NT2/D1 (cell line): Measurements from ENCODE around the gene DYDC2.

Experiments used
- DNase-seq: peaks from one replicate; pipeline ENCODE4 v3.0.0-alpha.2; 2011; ENCODE audit warnings: low read depth, low spot score
- H3K27me3 ChIP-seq: 2 replicates; pipeline ENCODE4 v1.6.0; 2011; ENCODE audit warnings: mild to moderate bottlenecking; ENCODE audit not compliant: insufficient read length, insufficient read depth
- H3K36me3 ChIP-seq: 2 replicates; pipeline ENCODE4 v1.6.1; 2011; ENCODE audit warnings: mild to moderate bottlenecking, low read length, mixed read lengths; ENCODE audit not compliant: insufficient read depth, insufficient read length
- H3K4me1 ChIP-seq: 2 replicates; pipeline ENCODE4 v1.5.1; 2011; ENCODE audit not compliant: insufficient read depth, insufficient read length
- H3K4me3 ChIP-seq: 2 replicates; pipeline ENCODE4 v1.5.1; 2011; ENCODE audit warnings: low read depth; ENCODE audit not compliant: insufficient read length
- H3K9ac ChIP-seq: 2 replicates; pipeline ENCODE4 v1.6.0; 2011; ENCODE audit warnings: low read depth; ENCODE audit not compliant: insufficient read length
- H3K9me3 ChIP-seq: 2 replicates; pipeline ENCODE4 v1.5.1; 2011; ENCODE audit warnings: mild to moderate bottlenecking, low read length; ENCODE audit not compliant: insufficient read depth
- SUZ12 ChIP-seq: IDR thresholded peaks from 2 replicates; pipeline ENCODE4 v1.6.1; 2011; ENCODE audit not compliant: insufficient read length, insufficient read depth; ENCODE audit errors: extremely low read depth
- YY1 ChIP-seq: IDR thresholded peaks from 2 replicates; pipeline ENCODE4 v1.6.1; 2011; ENCODE audit not compliant: insufficient read length, insufficient read depth
- ZNF274 ChIP-seq: IDR thresholded peaks from 2 replicates; pipeline ENCODE4 v1.6.1; 2011; ENCODE audit warnings: mild to moderate bottlenecking, low read depth, low read length

The DYDC2 gene

GRCh38 chr10:80322158-80322557, 34.4 kb upstream of the DYDC2 start:
- peaks cover 2% of the 10 kb centered on the region for H3K4me1 ChIP-seq
- no peaks in the 10 kb centered on the region for H3K27me3 ChIP-seq
- DNase-seq: no peak
- H3K36me3 ChIP-seq: no peaks in the 10 kb centered on the region
- H3K9me3 ChIP-seq: no peaks in the 10 kb centered on the region
- H3K4me3 ChIP-seq: no peak overlapping the region
- no peak overlapping the region for H3K9ac ChIP-seq
- TF ChIP-seq ZNF274 (no peak), YY1 (no peak), SUZ12 (no peak)

DNA sequence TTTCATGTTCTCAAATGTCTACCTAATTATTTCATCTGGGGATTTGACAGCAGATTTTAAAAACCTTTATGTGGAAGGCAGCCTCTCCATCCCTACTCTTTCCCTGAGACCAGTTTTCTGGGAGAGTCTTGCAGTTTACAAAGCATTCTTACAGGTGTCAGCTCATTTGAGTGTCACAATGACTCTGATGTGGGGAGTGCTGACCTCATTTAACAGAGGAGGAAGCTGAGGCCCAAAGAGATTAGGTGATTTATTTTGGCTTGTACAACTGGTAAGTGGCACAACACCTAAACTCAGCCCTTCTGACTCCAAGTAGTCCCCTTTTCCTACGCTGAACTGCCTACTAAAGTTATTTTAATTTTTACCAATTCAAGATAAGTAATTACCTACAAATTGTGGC, 33.9 kb upstream of the DYDC2 start:
- H3K4me3 ChIP-seq: no peak overlapping the region
- TF ChIP-seq ZNF274: no peak
- no peak for TF ChIP-seq YY1
- TF ChIP-seq SUZ12: no peak
- no peaks in the 10 kb centered on the region for H3K36me3 ChIP-seq
- no peaks in the 10 kb centered on the region for H3K9me3 ChIP-seq
- H3K4me1 ChIP-seq: peaks cover 2% of the 10 kb centered on the region
- no peaks in the 10 kb centered on the region for H3K27me3 ChIP-seq
- H3K9ac ChIP-seq: no peak overlapping the region
- no peak for DNase-seq

DNA sequence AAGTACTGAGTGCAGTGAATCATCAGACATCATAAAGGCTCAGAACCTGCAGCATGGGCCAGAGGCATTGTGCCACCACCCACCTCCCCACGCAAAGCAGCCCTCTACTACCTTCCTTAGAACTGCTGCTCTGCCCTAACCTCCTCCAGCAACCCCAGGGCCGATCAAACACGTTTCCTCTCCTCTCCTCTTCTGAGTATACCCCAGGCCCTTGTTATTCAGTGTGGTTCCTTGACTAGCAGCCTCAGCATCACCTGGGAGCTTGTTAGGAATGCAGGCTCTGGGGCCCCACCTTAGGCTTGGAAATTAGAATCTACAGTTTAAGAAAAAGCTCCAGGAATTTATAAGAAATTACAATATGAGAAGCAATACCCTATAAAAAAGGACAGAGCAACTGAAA, 33.3 kb upstream of the DYDC2 start:
- TF ChIP-seq ZNF274 (no peak), SUZ12 (no peak), YY1 (no peak)
- Histone ChIP-seq H3K27me3 (no peaks in the 10 kb centered on the region), H3K9me3 (no peaks in the 10 kb centered on the region), H3K4me3 (no peak overlapping the region), H3K36me3 (no peaks in the 10 kb centered on the region), H3K4me1 (peaks cover 2% of the 10 kb centered on the region), H3K9ac (no peak overlapping the region)
- DNase-seq: no peak

DNA sequence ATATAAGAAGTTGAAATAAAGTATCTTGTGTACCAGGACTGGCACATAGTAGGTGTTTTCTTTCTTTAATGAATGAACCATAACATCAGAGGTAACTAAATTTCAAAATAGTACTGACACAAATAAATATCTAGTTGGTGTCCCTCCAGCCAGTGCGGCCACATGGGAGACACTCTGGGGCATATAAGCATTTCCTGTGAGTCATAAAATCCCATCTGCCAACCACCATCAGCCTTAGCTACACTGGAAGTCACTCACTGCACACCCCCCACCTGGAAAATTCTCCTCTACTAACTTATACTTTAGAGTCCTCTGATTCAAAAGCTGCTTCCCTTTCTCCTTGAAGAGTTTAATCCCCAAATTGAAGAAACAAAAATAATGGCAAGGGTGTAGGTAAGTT, 32.5 kb upstream of the DYDC2 start:
- Histone ChIP-seq H3K36me3 (no peaks in the 10 kb centered on the region), H3K27me3 (no peaks in the 10 kb centered on the region), H3K4me1 (peaks cover 2% of the 10 kb centered on the region), H3K9me3 (no peaks in the 10 kb centered on the region), H3K4me3 (no peak overlapping the region), H3K9ac (no peak overlapping the region)
- no peak for DNase-seq
- TF ChIP-seq SUZ12: no peak
- TF ChIP-seq YY1: no peak
- TF ChIP-seq ZNF274: no peak

DNA sequence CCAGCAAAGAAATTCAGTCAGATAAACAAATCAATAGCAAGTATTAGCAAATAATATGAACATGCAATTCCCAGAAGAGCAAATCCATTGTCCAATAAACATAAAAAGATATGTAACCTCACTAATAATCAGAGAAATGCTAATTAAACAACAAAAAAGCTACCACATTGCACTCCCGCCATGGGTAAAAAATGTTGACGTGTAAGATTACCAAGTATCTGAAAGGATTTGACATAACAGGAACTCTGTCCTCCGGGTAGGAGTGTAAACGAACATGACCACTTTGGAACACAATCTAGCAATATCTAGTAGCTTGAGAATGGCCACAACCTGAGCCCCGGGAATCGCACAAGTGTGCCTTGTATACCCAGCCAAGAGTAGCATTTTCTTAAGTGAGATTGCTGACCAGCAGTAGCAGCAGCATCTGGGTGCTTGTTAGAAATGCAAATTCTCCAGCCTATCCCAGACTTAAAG, 31.7 kb upstream of the DYDC2 start:
- Histone ChIP-seq H3K4me1 (peaks cover 2% of the 10 kb centered on the region), H3K27me3 (no peaks in the 10 kb centered on the region), H3K36me3 (no peaks in the 10 kb centered on the region), H3K9ac (no peak overlapping the region), H3K4me3 (no peak overlapping the region), H3K9me3 (no peaks in the 10 kb centered on the region)
- no peak for DNase-seq
- no peak for TF ChIP-seq SUZ12
- TF ChIP-seq YY1: no peak
- no peak for TF ChIP-seq ZNF274

DNA sequence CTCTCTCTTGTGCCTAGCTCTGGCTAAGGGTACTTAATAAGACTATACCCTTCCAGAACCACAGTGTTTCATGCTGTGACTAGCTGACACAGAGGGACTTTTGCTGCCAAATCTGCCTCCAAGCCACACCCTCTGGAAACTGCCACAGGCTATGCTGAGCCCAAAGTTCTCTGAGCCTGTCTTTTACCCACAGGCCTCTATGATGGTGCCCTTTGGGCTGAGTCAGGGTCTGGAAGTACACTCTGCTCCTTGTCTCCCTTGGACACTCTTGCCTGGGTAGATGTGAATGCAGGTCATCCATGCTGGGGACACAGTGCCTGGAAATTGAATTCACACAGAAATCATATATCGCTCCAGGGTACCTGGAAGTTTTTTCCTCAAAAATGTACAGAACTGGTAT, 22.6 kb upstream of the DYDC2 start:
- TF ChIP-seq ZNF274: no peak
- no peak for TF ChIP-seq SUZ12
- TF ChIP-seq YY1: no peak

GRCh38 chr10:80344276-80344675, 12.3 kb upstream of the DYDC2 start:
- Histone ChIP-seq H3K4me3 (no peak overlapping the region), H3K9me3 (no peaks in the 10 kb centered on the region), H3K9ac (no peak overlapping the region), H3K4me1 (no peaks in the 10 kb centered on the region), H3K36me3 (no peaks in the 10 kb centered on the region), H3K27me3 (no peaks in the 10 kb centered on the region)
- TF ChIP-seq ZNF274 (no peak), YY1 (no peak), SUZ12 (no peak)
- DNase-seq: no peak

More for the DNA sequence above, 22.6 kb upstream of the DYDC2 start:
- H3K4me3 ChIP-seq: no peak overlapping the region
- no peaks in the 10 kb centered on the region for H3K36me3 ChIP-seq
- no peaks in the 10 kb centered on the region for H3K27me3 ChIP-seq
- no peaks in the 10 kb centered on the region for H3K4me1 ChIP-seq
- H3K9ac ChIP-seq: no peak overlapping the region
- H3K9me3 ChIP-seq: no peaks in the 10 kb centered on the region
- no peak for DNase-seq

DNA sequence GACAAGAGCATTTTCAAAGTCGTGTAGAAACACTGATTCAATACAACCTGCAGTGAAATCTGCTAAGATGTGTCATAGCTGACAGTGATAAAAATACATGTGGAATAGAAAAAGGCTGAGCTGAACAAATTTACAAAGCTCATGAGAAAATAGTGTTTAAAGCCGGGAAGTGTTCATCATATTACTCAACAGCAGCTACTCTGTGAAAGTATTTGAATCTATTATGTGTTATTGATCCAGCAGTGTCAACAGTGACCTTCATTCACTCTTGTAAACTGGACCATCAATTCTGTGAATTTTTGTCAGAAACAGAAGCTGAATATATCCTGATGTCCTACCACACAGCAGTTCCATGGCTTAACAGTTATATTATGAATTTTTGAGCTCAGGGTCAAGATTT, 11.7 kb upstream of the DYDC2 start:
- Histone ChIP-seq H3K4me1 (no peaks in the 10 kb centered on the region), H3K4me3 (no peak overlapping the region), H3K9me3 (no peaks in the 10 kb centered on the region), H3K9ac (no peak overlapping the region), H3K27me3 (no peaks in the 10 kb centered on the region), H3K36me3 (no peaks in the 10 kb centered on the region)
- no peak for DNase-seq
- no peak for TF ChIP-seq SUZ12
- TF ChIP-seq YY1: no peak
- TF ChIP-seq ZNF274: no peak
